ENCODE data around the gene EXOC4. TPM values are rescaled to one million over a fixed set of nuclear protein-coding genes. Genes with fewer than 3 reads are reported as not detected.

The EXOC4 gene
- total and polyA plus RNA-seq, 2 donors from 2014 or later, result 22.8 to 78.7 TPM

DNA sequence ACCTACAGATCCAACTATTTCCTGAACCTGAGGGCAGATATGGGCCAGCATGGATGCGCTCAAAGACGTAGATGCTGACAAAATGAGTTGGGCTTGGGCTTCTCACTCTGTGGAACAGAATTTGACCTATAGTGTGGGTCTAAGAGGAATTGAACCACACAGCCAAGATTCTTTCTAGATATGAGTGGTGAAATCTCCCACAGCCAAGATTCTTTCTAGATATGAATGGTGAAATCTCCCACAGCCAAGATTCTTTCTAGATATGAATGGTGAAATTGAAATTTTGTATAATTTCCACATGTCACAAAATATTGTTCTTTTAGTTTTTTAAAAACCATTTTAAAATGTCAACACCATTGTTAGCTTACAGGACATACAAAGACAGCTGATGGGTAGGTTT is 658.8 kb downstream of the EXOC4 start:
- Histone ChIP-seq H3K4me3 (ENCODE audit: low read length in 3 of 3) (no peak overlapping the region), H3K9me3 (ENCODE audit: control insufficient read depth in 2 of 3, insufficient read depth in 1 of 3, low read length in 3 of 3) (no peaks in the 10 kb centered on the region), H3K36me3 (ENCODE audit: control insufficient read depth in 2 of 3, insufficient read depth in 3 of 3, low read length in 3 of 3) (no peaks in the 10 kb centered on the region), H3K4me1 (ENCODE audit: control insufficient read depth in 2 of 3, insufficient read depth in 2 of 3, low read depth in 1 of 3, low read length in 3 of 3) (no peaks in the 10 kb centered on the region), H3K27me3 (ENCODE audit: control insufficient read depth, insufficient read depth, low read length) (no peaks in the 10 kb centered on the region), H3K27ac (ENCODE audit: low read depth in 2 of 2, low read length in 2 of 2) (no peak overlapping the region), H3K9ac (ENCODE audit: low read length in 3 of 3) (no peak overlapping the region)
- no peak for FAIRE-seq
- no peak for DNase-seq
- TF ChIP-seq, protein P1, sequence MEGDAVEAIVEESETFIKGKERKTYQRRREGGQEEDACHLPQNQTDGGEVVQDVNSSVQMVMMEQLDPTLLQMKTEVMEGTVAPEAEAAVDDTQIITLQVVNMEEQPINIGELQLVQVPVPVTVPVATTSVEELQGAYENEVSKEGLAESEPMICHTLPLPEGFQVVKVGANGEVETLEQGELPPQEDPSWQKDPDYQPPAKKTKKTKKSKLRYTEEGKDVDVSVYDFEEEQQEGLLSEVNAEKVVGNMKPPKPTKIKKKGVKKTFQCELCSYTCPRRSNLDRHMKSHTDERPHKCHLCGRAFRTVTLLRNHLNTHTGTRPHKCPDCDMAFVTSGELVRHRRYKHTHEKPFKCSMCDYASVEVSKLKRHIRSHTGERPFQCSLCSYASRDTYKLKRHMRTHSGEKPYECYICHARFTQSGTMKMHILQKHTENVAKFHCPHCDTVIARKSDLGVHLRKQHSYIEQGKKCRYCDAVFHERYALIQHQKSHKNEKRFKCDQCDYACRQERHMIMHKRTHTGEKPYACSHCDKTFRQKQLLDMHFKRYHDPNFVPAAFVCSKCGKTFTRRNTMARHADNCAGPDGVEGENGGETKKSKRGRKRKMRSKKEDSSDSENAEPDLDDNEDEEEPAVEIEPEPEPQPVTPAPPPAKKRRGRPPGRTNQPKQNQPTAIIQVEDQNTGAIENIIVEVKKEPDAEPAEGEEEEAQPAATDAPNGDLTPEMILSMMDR (IDR thresholded peaks at IDR 0.05; ENCODE audit: borderline replicate concordance, extremely low read depth, insufficient read depth), result no peak
- intact Hi-C loops (cut with DNase I), result no loop called here

- DNase-seq, result no peak
- Histone ChIP-seq H3K4me1 (ENCODE audit: control insufficient read depth in 2 of 3, insufficient read depth in 2 of 3, low read depth in 1 of 3, low read length in 3 of 3) (no peaks in the 10 kb centered on the region), H3K27ac (ENCODE audit: low read depth in 2 of 2, low read length in 2 of 2) (no peak overlapping the region), H3K9ac (ENCODE audit: low read length in 3 of 3) (no peak overlapping the region), H3K4me3 (ENCODE audit: low read length in 3 of 3) (no peak overlapping the region), H3K36me3 (ENCODE audit: control insufficient read depth in 2 of 3, insufficient read depth in 3 of 3, low read length in 3 of 3) (no peaks in the 10 kb centered on the region), H3K27me3 (ENCODE audit: control insufficient read depth, insufficient read depth, low read length) (no peaks in the 10 kb centered on the region), H3K9me3 (ENCODE audit: control insufficient read depth in 2 of 3, insufficient read depth in 1 of 3, low read length in 3 of 3) (no peaks in the 10 kb centered on the region)
- TF ChIP-seq, protein P1 (IDR thresholded peaks at IDR 0.05; ENCODE audit: borderline replicate concordance, extremely low read depth, insufficient read depth), result no peak
- intact Hi-C loops (cut with DNase I), result no loop called here
- FAIRE-seq, result no peak
Measured at GRCh38 chr7:133912916-133913697, 660.2 kb downstream of the EXOC4 start.

- intact Hi-C loops (cut with DNase I), result no loop called here
- Histone ChIP-seq H3K4me3 (ENCODE audit: low read length in 3 of 3) (no peak overlapping the region), H3K9ac (ENCODE audit: low read length in 3 of 3) (no peak overlapping the region), H3K36me3 (ENCODE audit: control insufficient read depth in 2 of 3, insufficient read depth in 3 of 3, low read length in 3 of 3) (no peaks in the 10 kb centered on the region), H3K4me1 (ENCODE audit: control insufficient read depth in 2 of 3, insufficient read depth in 2 of 3, low read depth in 1 of 3, low read length in 3 of 3) (no peaks in the 10 kb centered on the region), H3K27ac (ENCODE audit: low read depth in 2 of 2, low read length in 2 of 2) (no peak overlapping the region), H3K27me3 (ENCODE audit: control insufficient read depth, insufficient read depth, low read length) (no peaks in the 10 kb centered on the region), H3K9me3 (ENCODE audit: control insufficient read depth in 2 of 3, insufficient read depth in 1 of 3, low read length in 3 of 3) (peaks cover 0 to 8% (median 3%) of the 10 kb centered on the region in 3 donors)
- FAIRE-seq, result no peak
- no peak for DNase-seq
- TF ChIP-seq, protein P1 (IDR thresholded peaks at IDR 0.05; ENCODE audit: borderline replicate concordance, extremely low read depth, insufficient read depth), result no peak
Measured at GRCh38 chr7:133916621-133917020, 663.7 kb downstream of the EXOC4 start.

Measured in kidney (tissue), 14 donors.